GM12878 (cell line): ENCODE data around the gene CSNK1G1. TPM values are rescaled to one million over a fixed set of nuclear protein-coding genes. Genes with fewer than 3 reads are reported as not detected.

Experiments
- ATAC-seq: fragments of 200-7000 bp; cut with Tn5 transposase; 3 replicates; pipeline ENCODE4 v1.9.1; 2020; ENCODE audit warnings: mild to moderate bottlenecking, moderate library complexity
- BruUV-seq: library from RNA; stranded (reverse); fragments of 400-500 nt; replicated peaks from 2 replicates; lab custom pipeline; 2021; lab: Mats Ljungman, UMichigan
- CTCF ChIA-PET: fragments of 300-600 bp; sonication (Branson Sonifier 250); formaldehyde crosslinking; extraction: SDS; loops from one replicate; lab custom pipeline; 2021; ENCODE audit warnings: inconsistent platforms; lab: Yijun Ruan, JAX
- POLR2A ChIA-PET: fragments of 350-600 bp; formaldehyde crosslinking; extraction: SDS; loops from one replicate; lab custom pipeline; 2021; ENCODE audit warnings: inconsistent platforms; lab: Charles Lee
- RAD21 ChIA-PET: fragments of 300-600 bp; sonication (Branson Sonifier 250); formaldehyde crosslinking; loops from one replicate; lab custom pipeline; 2023; ENCODE audit warnings: antibody characterized with exemption; ENCODE audit not compliant: unreplicated experiment; lab: Charles Lee
- SMC1A ChIA-PET: fragments of 300-600 bp; sonication (Branson Sonifier 250); formaldehyde crosslinking; loops from one replicate; lab custom pipeline; 2023; ENCODE audit not compliant: unreplicated experiment, uncharacterized antibody; lab: Charles Lee
- DNase-seq: peaks from one replicate; pipeline ENCODE4 v3.0.0-alpha.2; 2011; ENCODE audit warnings: low read depth, low spot score
- FAIRE-seq: peaks from 3 replicates; lab custom pipeline; 2011; peaks lifted over from hg19 to GRCh38; lab: Jason Lieb, UNC
- H2AFZ ChIP-seq: 2 replicates; pipeline ENCODE4 v1.6.0; 2011; ENCODE audit warnings: low read depth, low read length, control low read depth; ENCODE audit not compliant: control insufficient read depth
- H3K27ac ChIP-seq: 2 replicates; pipeline ENCODE4 v1.5.1; 2011; ENCODE audit warnings: control low read depth; ENCODE audit not compliant: control insufficient read depth, insufficient read depth
- H3K27me3 ChIP-seq, 2 experiments: replicated peaks in 1 of 2; 2 replicates each; pipeline versions ENCODE4 v1.6.0 to v1.6.1; 2011; ENCODE audit warnings: low read length in 1 of 2; ENCODE audit not compliant: control insufficient read depth in 2 of 2, insufficient read depth in 2 of 2
- H3K36me3 ChIP-seq, 2 experiments: 2 replicates each; pipeline ENCODE4 v1.5.1; 2011; ENCODE audit warnings: low read length in 1 of 2; ENCODE audit not compliant: control insufficient read depth in 2 of 2, insufficient read depth in 2 of 2
- H3K4me1 ChIP-seq: 2 replicates; pipeline ENCODE4 v1.6.1; 2011; ENCODE audit warnings: mild to moderate bottlenecking, low read length, moderate library complexity, mixed read lengths; ENCODE audit not compliant: control insufficient read depth, insufficient read depth
- H3K4me2 ChIP-seq: 2 replicates; pipeline ENCODE4 v1.6.0; 2011; ENCODE audit warnings: control low read depth; ENCODE audit not compliant: control insufficient read depth, insufficient read depth
- H3K4me3 ChIP-seq: fragments of 200-600 bp; sonication (generic); 2 replicates; pipeline ENCODE4 v1.5.1; 2016
- H3K79me2 ChIP-seq: 2 replicates; pipeline ENCODE4 v1.6.0; 2011; ENCODE audit warnings: low read length; ENCODE audit not compliant: control insufficient read depth, insufficient read depth
- H3K9ac ChIP-seq: 2 replicates; pipeline ENCODE4 v1.8.0; 2011; ENCODE audit warnings: low read length, control low read depth, mixed read lengths; ENCODE audit not compliant: control insufficient read depth, insufficient read depth
- H3K9me3 ChIP-seq: replicated peaks from 3 replicates; pipeline ENCODE4 v1.5.1; 2011; ENCODE audit warnings: mild to moderate bottlenecking, low read length; ENCODE audit not compliant: control insufficient read depth, insufficient read depth
- H4K20me1 ChIP-seq: 2 replicates; pipeline ENCODE4 v1.6.0; 2011; ENCODE audit not compliant: control insufficient read depth, insufficient read depth
- ESRRA ChIP-seq: IDR thresholded peaks from 2 replicates; pipeline ENCODE4 v1.6.1; 2012; ENCODE audit warnings: mild to moderate bottlenecking, low read length, improper control_type of control experiment
- IRF4 ChIP-seq: IDR thresholded peaks from 2 replicates; pipeline ENCODE4 v1.6.1; 2011; ENCODE audit warnings: low read depth, low read length
- JUND ChIP-seq: IDR thresholded peaks from 2 replicates; pipeline ENCODE4 v1.6.1; 2012; ENCODE audit warnings: low read depth, mild to moderate bottlenecking, low read length, improper control_type of control experiment, moderate library complexity
- KDM1A ChIP-seq: fragments of 200-600 bp; sonication (generic); IDR thresholded peaks from 2 replicates; pipeline ENCODE4 v1.6.1; 2016; ENCODE audit warnings: borderline replicate concordance
- MLLT1 ChIP-seq: fragments of 450-650 bp; IDR thresholded peaks from 2 replicates; pipeline ENCODE4 v1.6.1; 2016; ENCODE audit warnings: mild to moderate bottlenecking
- NBN ChIP-seq: fragments of 450-650 bp; IDR thresholded peaks from 2 replicates; pipeline ENCODE4 v1.6.1; 2016
- PBX3 ChIP-seq: IDR thresholded peaks from 2 replicates; pipeline ENCODE4 v1.6.1; 2011; ENCODE audit warnings: mild to moderate bottlenecking, low read depth, low read length, moderate library complexity; ENCODE audit not compliant: insufficient replicate concordance
- POLR2A ChIP-seq: IDR thresholded peaks from 2 replicates; pipeline ENCODE4 v1.6.1; 2011; ENCODE audit warnings: low read depth, mild to moderate bottlenecking, low read length
- RCOR1 ChIP-seq: conservative IDR thresholded peaks from 2 replicates; pipeline ENCODE4 v1.6.1; 2012; ENCODE audit warnings: low read depth, low read length, improper control_type of control experiment
- SKIL ChIP-seq: fragments of 450-650 bp; IDR thresholded peaks from 2 replicates; pipeline ENCODE4 v1.6.1; 2017; ENCODE audit warnings: mild to moderate bottlenecking, low read depth, inconsistent platforms; ENCODE audit not compliant: poor library complexity, severe bottlenecking
- SMAD5 ChIP-seq: IDR thresholded peaks from 2 replicates; pipeline ENCODE4 v1.6.1; 2016; ENCODE audit warnings: antibody characterized with exemption, low read depth
- SMARCA5 ChIP-seq: fragments of 450-650 bp; IDR thresholded peaks from 2 replicates; pipeline ENCODE4 v1.6.1; 2017; ENCODE audit warnings: mild to moderate bottlenecking
- SPI1 ChIP-seq: IDR thresholded peaks from 2 replicates; pipeline ENCODE4 v1.6.1; 2011; ENCODE audit warnings: low read depth, mild to moderate bottlenecking, low read length, moderate library complexity, borderline replicate concordance; ENCODE audit not compliant: insufficient read depth
- SRF ChIP-seq, 2 experiments: IDR thresholded peaks; 2 replicates each; pipeline ENCODE4 v1.6.1; 2011; ENCODE audit warnings: low read depth in 2 of 2, low read length in 2 of 2, mild to moderate bottlenecking in 1 of 2, moderate library complexity in 1 of 2
- ZNF217 ChIP-seq: fragments of 450-650 bp; IDR thresholded peaks from 2 replicates; pipeline ENCODE4 v1.6.1; 2017; ENCODE audit warnings: antibody characterized with exemption, mild to moderate bottlenecking
- WGBS: methylation state at CpG from one replicate; pipeline ENCODE4 v1.1.6; 2016; ENCODE audit warnings: low lambda C conversion rate; ENCODE audit not compliant: insufficient replicate concordance, insufficient coverage; ENCODE audit errors: missing lambda C conversion rate; 5-methylcytosine and 5-hydroxymethylcytosine counted together
- in situ Hi-C: fragments of 300-500 bp; cut with MboI; formaldehyde crosslinking; loops from 9 replicates; pipeline ENCODE4 v1.14.3; 2018; ENCODE audit warnings: mixed read lengths
- intact Hi-C: fragments of 100-400 bp; cut with micrococcal nuclease; formaldehyde crosslinking; loops from one replicate; pipeline ENCODE4 v1.14.2; 2022; ENCODE audit not compliant: unreplicated experiment
- polyA plus RNA-seq, 11 experiments: library from polyadenylated mRNA; depleted of rRNA in 4 of 11; unstranded in 6 of 11; stranded (reverse) in 5 of 11; fragments of >200 nt; fragmentation: Nextera tagmentation in 4 of 11; fragmentation: Illumina TruSeq in 1 of 11; extraction: Ambion mirVana in 4 of 11; extraction: Trizol in 1 of 11; gene quantifications; 1 replicate in 1 of 11; 2 replicates in 10 of 11; pipeline versions ENCODE4 v1.2.1 to v1.2.3, GENCODE V29; 2011 to 2016; ENCODE audit warnings: inconsistent platforms in 2 of 11, missing spikeins in 2 of 11, low read depth in 1 of 11
- total RNA-seq, 4 experiments: library from RNA; depleted of rRNA in 3 of 4; stranded (reverse); fragments of >200 nt in 3 of 4; fragmentation: Illumina TruSeq in 1 of 4; extraction: Trizol in 1 of 4; gene quantifications; 2 replicates each; pipeline versions ENCODE4 v1.2.1 to v1.2.3, GENCODE V29; 2013 to 2021

CSNK1G1 gene
- total and polyA plus RNA-seq, 10 of the 15 experiments (the other 5 are each of a cell fraction or from before 2014, with no cell fraction given) = 6.1 to 23.4 (median 15.3) TPM

DNA sequence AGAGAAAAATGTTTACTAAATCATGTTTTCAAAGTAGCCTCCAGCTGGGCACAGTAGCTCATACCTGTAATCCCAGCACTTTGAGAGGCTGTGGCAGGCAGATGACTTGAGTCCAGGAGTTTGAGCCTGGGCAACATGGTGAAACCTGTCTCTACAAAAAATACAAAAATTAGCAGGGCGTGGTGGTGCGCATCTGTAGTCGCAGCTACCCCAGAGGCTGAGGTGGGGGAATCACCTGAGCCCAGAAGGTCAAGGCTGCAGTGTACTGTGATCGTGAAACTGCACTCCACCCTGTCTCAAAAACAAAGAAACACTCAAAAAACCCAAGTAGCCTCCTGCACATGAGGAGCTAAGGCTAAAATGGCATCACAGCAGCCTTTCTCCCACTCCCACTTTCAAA lies 191.5 kb downstream of the CSNK1G1 start (continued):
- TF ChIP-seq IRF4 = no peak

DNA sequence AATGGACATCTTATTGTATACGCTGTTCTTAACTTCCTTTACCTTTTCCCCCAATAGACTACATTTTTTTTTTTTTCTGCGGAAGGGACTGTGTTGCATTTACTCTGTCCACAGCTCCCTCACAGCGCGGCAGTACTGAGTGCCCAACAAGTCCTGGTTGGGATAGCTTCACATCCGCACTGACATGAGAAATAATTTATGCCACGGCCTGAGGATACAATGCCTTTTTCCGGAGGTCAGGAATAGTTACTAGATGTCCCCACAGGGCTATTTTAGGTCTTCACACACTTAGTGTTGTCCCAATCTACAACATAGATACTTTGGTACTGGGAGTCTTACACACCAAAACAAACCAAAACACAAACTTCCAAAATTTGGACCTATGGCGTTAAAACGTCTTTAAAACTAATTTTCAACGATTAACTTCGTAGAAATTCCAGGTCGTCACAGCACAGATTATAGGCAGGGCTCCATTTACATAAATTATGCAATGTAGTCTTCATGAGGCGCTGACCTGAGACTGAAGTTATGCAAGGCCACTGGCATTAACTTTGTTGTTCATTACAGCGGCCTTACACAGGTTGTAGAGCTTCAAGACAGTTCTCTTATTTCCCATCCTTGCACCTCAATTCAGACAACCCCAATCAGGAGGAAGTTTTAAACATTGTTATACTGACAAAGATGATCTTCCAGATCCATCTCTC lies 192.2 kb downstream of the CSNK1G1 start:
- CTCF ChIA-PET = interaction anchor here (0.8 to 3.6 kb wide), 14 partner anchors 10 to 564 kb away, joined by 3 to 34 read pairs (median 5); partner anchors contain the start of genes CIAO2A, CSNK1G1 and TRIP4
- peak; percentile 44 for FAIRE-seq
- no peaks in the 10 kb centered on the region for H3K27me3 ChIP-seq
- H3K4me1 ChIP-seq = peaks cover 23% of the 10 kb centered on the region
- peak overlapping the region; percentile 57 for H3K9ac ChIP-seq
- SMC1A ChIA-PET = interaction anchor here (0.6 to 3.3 kb wide), 18 partner anchors 11 to 868 kb away, joined by 3 to 19 read pairs (median 3); partner anchors contain the start of gene TRIP4
- peak; percentile 6 for ATAC-seq
- 11% methylated on average over 14 of the region's 14 CpGs for WGBS
- peak overlapping the region; percentile 97 for H2AFZ ChIP-seq
- peaks cover 36% of the 10 kb centered on the region for H3K79me2 ChIP-seq
- H3K4me2 ChIP-seq = peak overlapping the region; percentile 82
- peak overlapping the region; percentile 81 for H3K27ac ChIP-seq
- in situ Hi-C loops (no loop called here), intact Hi-C loops (loop anchor here (1.0 to 5.0 kb wide), 3 partner anchors 193 to 731 kb away; partner anchors contain the start of genes CSNK1G1 and TRIP4)
- peak overlapping the region; percentile 53; the same call in 1 of the 2 replicates for H3K4me3 ChIP-seq
- no peak for DNase-seq
- RAD21 ChIA-PET = interaction anchor here (0.7 to 2.6 kb wide), 11 partner anchors 11 to 564 kb away, joined by 3 to 14 read pairs (median 6); partner anchors contain the start of genes CIAO2A, CSNK1G1, SNX22 and TRIP4
- peaks cover 1% of the 10 kb centered on the region; the same call in 1 of the 2 replicates for H4K20me1 ChIP-seq
- no peaks in the 10 kb centered on the region for H3K9me3 ChIP-seq
- H3K36me3 ChIP-seq = peaks cover 5 to 12% of the 10 kb centered on the region in 2 experiments; a peak in 2 of 4 replicates
- TSS peak; percentile 90 for BruUV-seq
- POLR2A ChIA-PET = interaction anchor here (0.6 to 3.4 kb wide), 10 partner anchors 9 to 589 kb away, joined by 3 to 32 read pairs (median 4); partner anchors contain the start of genes CIAO2A, CSNK1G1, SNX1 and SNX22
- TF ChIP-seq SRF (IDR thresholded peaks at IDR 0.05; ENCODE audit: low read depth in 2 of 2, low read length in 2 of 2) (no peak), PBX3 (no peak), MLLT1 (peak; percentile 86; the same call in 1 of the 2 replicates), NBN (0 out of 2 replicates have a peak, but pooled peaks have one; percentile 84), JUND (no peak), SMAD5 (no peak), SMARCA5 (no peak), RCOR1 (no peak), KDM1A (no peak), POLR2A (no peak), ZNF217 (no peak), SPI1 (no peak), SKIL (no peak), ESRRA (no peak)
